Prostate gland (tissue), 2 donors: Measurements from ENCODE around the gene OR6C6. TPM values are rescaled to one million over a fixed set of nuclear protein-coding genes. Genes with fewer than 3 reads are reported as not detected.
"Not testable (repeated sequence)": the region's sequence is repeated elsewhere in the genome, so short reads cannot be mapped to it uniquely, and the experiment has no call there.

Experiments used
- DNase-seq: peaks from one replicate; pipeline ENCODE4 v3.0.0-alpha.2; 2019; ENCODE audit warnings: low spot score
- H3K27ac ChIP-seq, 2 donors: fragments of 200-600 bp; sonication (generic); 2 replicates each; pipeline ENCODE4 v1.5.1; 2017 to 2019
- H3K27me3 ChIP-seq: fragments of 200-600 bp; sonication (generic); replicated peaks from 2 replicates; pipeline ENCODE4 v1.5.1; 2019; ENCODE audit not compliant: insufficient read depth
- H3K36me3 ChIP-seq, 2 donors: fragments of 200-600 bp; sonication (generic); 1 replicate in 1 of 2; 2 replicates in 1 of 2; pipeline versions ENCODE4 v1.5.1 to v1.8.1; 2017 to 2019
- H3K4me1 ChIP-seq: fragments of 200-600 bp; sonication (generic); replicated peaks from 2 replicates; pipeline ENCODE4 v1.5.1; 2019
- H3K4me3 ChIP-seq, 2 donors: fragments of 200-600 bp; sonication (generic); 2 replicates each; pipeline ENCODE4 v1.5.1; 2017 to 2019
- H3K9me3 ChIP-seq: fragments of 200-600 bp; sonication (generic); 2 replicates; pipeline ENCODE4 v1.5.1; 2017
- CTCF ChIP-seq, 4 experiments: fragments of 200-600 bp in 2 of 4; fragments of 450-650 bp in 2 of 4; sonication (generic) in 2 of 4; IDR thresholded peaks; 1 replicate in 3 of 4; 2 replicates in 1 of 4; pipeline ENCODE4 v1.5.1; 2016 to 2019; ENCODE audit warnings: antibody characterized with exemption in 4 of 4, mild to moderate bottlenecking in 2 of 4, moderate library complexity in 2 of 4
- POLR2A ChIP-seq: fragments of 450-650 bp; IDR thresholded peaks from one replicate; pipeline ENCODE4 v1.6.1; 2016; ENCODE audit warnings: antibody characterized with exemption, mild to moderate bottlenecking
- POLR2AphosphoS5 ChIP-seq: sonication (generic); formaldehyde crosslinking; IDR thresholded peaks from one replicate; pipeline ENCODE4 v1.6.1; 2017; ENCODE audit warnings: antibody characterized with exemption
- WGBS: methylation state at CpG from one replicate; pipeline ENCODE4 v1.1.5; 2018; 5-methylcytosine and 5-hydroxymethylcytosine counted together
- intact Hi-C: fragments of 100-400 bp; cut with DNase I; formaldehyde crosslinking; loops from one replicate; pipeline ENCODE4 v1.14.2; 2022
- total RNA-seq, 2 donors: library from RNA; depleted of rRNA; stranded (reverse); fragments of >200 nt; gene quantifications; one replicate each; pipeline ENCODE4 v1.1.0, GENCODE V29; 2016

Gene OR6C6
- not detected for total RNA-seq

GRCh38 chr12:55296469-55296868 lies at the start of gene OR6C6:
Gene OR6C6 (minus strand): TSS chr12:55296569. CDS start chr12:55295232, 1,337 bp downstream.
- DNase-seq = no peak
- H3K36me3 ChIP-seq = no peaks in the 10 kb centered on the region
- WGBS = 61% methylated on average over 2 of the region's 2 CpGs
- intact Hi-C loops = no loop called here
- no peaks in the 10 kb centered on the region for H3K4me1 ChIP-seq
- H3K27me3 ChIP-seq = no peaks in the 10 kb centered on the region
- TF ChIP-seq CTCF (IDR thresholded peaks at IDR 0.05) = no peak
- TF ChIP-seq POLR2A = no peak
- no peak for TF ChIP-seq POLR2AphosphoS5
- no peak within 1 kb of the TSS for H3K27ac ChIP-seq
- H3K4me3 ChIP-seq = no peak within 1 kb of the TSS
- no peaks in the 10 kb centered on the region for H3K9me3 ChIP-seq

- 91% methylated on average over 10 of the region's 10 CpGs for WGBS
- no peak for DNase-seq
- intact Hi-C loops = no loop called here
- Histone ChIP-seq H3K4me3 (no peak overlapping the region), H3K27ac (no peak overlapping the region), H3K9me3 (no peaks in the 10 kb centered on the region), H3K36me3 (no peaks in the 10 kb centered on the region), H3K27me3 (no peaks in the 10 kb centered on the region), H3K4me1 (no peaks in the 10 kb centered on the region)
- TF ChIP-seq POLR2AphosphoS5 = no peak
- no peak for TF ChIP-seq POLR2A
- TF ChIP-seq CTCF (IDR thresholded peaks at IDR 0.05) = no peak
Measured at GRCh38 chr12:55336002-55336401, 39.6 kb upstream of the OR6C6 start.

GRCh38 chr12:55330446-55330845 lies 34.1 kb upstream of the OR6C6 start, which contains the start of gene OR6C3:
Gene OR6C3 (plus strand): TSS chr12:55330746. CDS start chr12:55331701, 955 bp downstream.
- Histone ChIP-seq H3K27me3 (no peaks in the 10 kb centered on the region), H3K9me3 (no peaks in the 10 kb centered on the region), H3K4me1 (no peaks in the 10 kb centered on the region), H3K4me3 (no peak within 1 kb of the TSS), H3K36me3 (no peaks in the 10 kb centered on the region), H3K27ac (no peak within 1 kb of the TSS)
- intact Hi-C loops = no loop called here
- 95% methylated on average over 1 of the region's 1 CpG for WGBS
- no peak for DNase-seq
- TF ChIP-seq POLR2AphosphoS5 = no peak
- no peak for TF ChIP-seq POLR2A
- no peak for TF ChIP-seq CTCF (IDR thresholded peaks at IDR 0.05)

GRCh38 chr12:55325801-55326200 lies 29.4 kb upstream of the OR6C6 start:
- H3K4me1 ChIP-seq, H3K9me3 ChIP-seq, H3K36me3 ChIP-seq, H3K4me3 ChIP-seq, H3K27ac ChIP-seq, DNase-seq, H3K27me3 ChIP-seq, intact Hi-C loops: not testable (repeated sequence)
- WGBS = 90% methylated on average over 6 of the region's 6 CpGs

- 54% methylated on average over 4 of the region's 4 CpGs for whole genome bisulfite sequencing
- Histone ChIP-seq H3K4me1 (no peaks in the 10 kb centered on the region), H3K9me3 (no peaks in the 10 kb centered on the region), H3K4me3 (no peak overlapping the region), H3K36me3 (no peaks in the 10 kb centered on the region), H3K27ac (no peak overlapping the region), H3K27me3 (no peaks in the 10 kb centered on the region)
- intact Hi-C loops = no loop called here
- no peak for TF ChIP-seq POLR2AphosphoS5
- TF ChIP-seq CTCF (IDR thresholded peaks at IDR 0.05) = no peak
- no peak for TF ChIP-seq POLR2A
- no peak for DNase-seq
Measured at GRCh38 chr12:55320201-55320600, 23.8 kb upstream of the OR6C6 start.
